Endothelial cell of umbilical vein (primary cell): Measurements from ENCODE around the gene FOXP4.

ENCODE experiments used
- EZH2 ChIP-seq: IDR thresholded peaks from 2 replicates; pipeline ENCODE4 v1.6.1; 2012; ENCODE audit warnings: borderline replicate concordance, low read depth, mild to moderate bottlenecking, moderate library complexity, low read length, inconsistent platforms; ENCODE audit not compliant: severe bottlenecking
- FOS ChIP-seq: IDR thresholded peaks from 2 replicates; pipeline ENCODE4 v1.6.1; 2011; ENCODE audit warnings: mild to moderate bottlenecking, low read length, moderate library complexity, borderline replicate concordance; ENCODE audit not compliant: insufficient read depth
- GATA2 ChIP-seq: IDR thresholded peaks from 2 replicates; pipeline ENCODE4 v1.7.0; 2011; ENCODE audit warnings: low read depth, mild to moderate bottlenecking, moderate library complexity, mixed read lengths, low read length; ENCODE audit not compliant: insufficient read length, insufficient read depth
- JUN ChIP-seq: IDR thresholded peaks from 2 replicates; pipeline ENCODE4 v1.6.1; 2011; ENCODE audit warnings: borderline replicate concordance, low read depth; ENCODE audit not compliant: insufficient read length, insufficient read depth
- MYC ChIP-seq: IDR thresholded peaks from one replicate; pipeline ENCODE4 v1.6.1; 2011; ENCODE audit warnings: mild to moderate bottlenecking, low read depth, low read length
- POLR2A ChIP-seq: IDR thresholded peaks from 2 replicates; pipeline ENCODE4 v1.6.1; 2012; ENCODE audit warnings: low read depth, mild to moderate bottlenecking, control low read depth, low read length
- POLR2AphosphoS5 ChIP-seq: IDR thresholded peaks from 2 replicates; pipeline ENCODE4 v1.6.1; 2012; ENCODE audit warnings: low read depth, mild to moderate bottlenecking, control low read depth, low read length, moderate library complexity; ENCODE audit not compliant: insufficient read depth
- TF ChIP-seq, protein P1 (sequence below), 2 donors: IDR thresholded peaks; 1 replicate in 1 of 2; 2 replicates in 1 of 2; pipeline ENCODE4 v1.5.1; 2011; ENCODE audit warnings: low read length in 2 of 2, mild to moderate bottlenecking in 2 of 2, moderate library complexity in 2 of 2, control low read depth in 1 of 2, inconsistent platforms in 1 of 2, low read depth in 1 of 2; ENCODE audit not compliant: insufficient read depth in 1 of 2; ENCODE audit errors: extremely low read depth in 1 of 2
- TF ChIP-seq, protein P2 (sequence below): IDR thresholded peaks from 2 replicates; pipeline ENCODE4 v1.6.1; 2011; ENCODE audit not compliant: insufficient read depth, insufficient read length

DNA sequence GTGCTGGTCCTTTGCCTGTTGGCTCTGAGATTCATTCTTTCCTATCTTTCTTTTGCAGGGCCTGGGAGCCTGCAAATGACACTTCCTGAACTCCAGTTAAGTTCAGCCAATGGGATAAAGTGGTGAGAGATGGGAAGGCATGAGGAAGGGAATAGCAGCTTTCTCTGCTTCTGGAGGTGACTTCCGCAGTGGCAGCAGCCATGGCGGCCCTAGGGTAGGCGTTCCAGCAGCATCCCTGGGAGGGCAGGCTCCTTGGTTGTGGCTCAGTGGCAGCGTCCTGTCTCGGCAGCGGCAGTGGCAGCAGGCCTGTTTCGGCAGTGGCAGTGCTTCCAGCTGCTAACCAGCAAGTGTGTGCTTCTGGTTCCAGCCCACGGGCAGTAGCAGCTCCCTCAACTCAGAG is 84.8 kb downstream of the FOXP4 start:
- TF ChIP-seq EZH2 (no peak), POLR2A (no peak), FOS (no peak), POLR2AphosphoS5 (no peak), MYC (no peak), JUN (no peak), GATA2 (no peak)
- TF ChIP-seq, protein P1, sequence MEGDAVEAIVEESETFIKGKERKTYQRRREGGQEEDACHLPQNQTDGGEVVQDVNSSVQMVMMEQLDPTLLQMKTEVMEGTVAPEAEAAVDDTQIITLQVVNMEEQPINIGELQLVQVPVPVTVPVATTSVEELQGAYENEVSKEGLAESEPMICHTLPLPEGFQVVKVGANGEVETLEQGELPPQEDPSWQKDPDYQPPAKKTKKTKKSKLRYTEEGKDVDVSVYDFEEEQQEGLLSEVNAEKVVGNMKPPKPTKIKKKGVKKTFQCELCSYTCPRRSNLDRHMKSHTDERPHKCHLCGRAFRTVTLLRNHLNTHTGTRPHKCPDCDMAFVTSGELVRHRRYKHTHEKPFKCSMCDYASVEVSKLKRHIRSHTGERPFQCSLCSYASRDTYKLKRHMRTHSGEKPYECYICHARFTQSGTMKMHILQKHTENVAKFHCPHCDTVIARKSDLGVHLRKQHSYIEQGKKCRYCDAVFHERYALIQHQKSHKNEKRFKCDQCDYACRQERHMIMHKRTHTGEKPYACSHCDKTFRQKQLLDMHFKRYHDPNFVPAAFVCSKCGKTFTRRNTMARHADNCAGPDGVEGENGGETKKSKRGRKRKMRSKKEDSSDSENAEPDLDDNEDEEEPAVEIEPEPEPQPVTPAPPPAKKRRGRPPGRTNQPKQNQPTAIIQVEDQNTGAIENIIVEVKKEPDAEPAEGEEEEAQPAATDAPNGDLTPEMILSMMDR (IDR thresholded peaks at IDR 0.05; ENCODE audit: extremely low read depth in 1 of 2, insufficient read depth in 1 of 2, low read depth in 1 of 2, low read length in 2 of 2) = no peak
- TF ChIP-seq, protein P2, sequence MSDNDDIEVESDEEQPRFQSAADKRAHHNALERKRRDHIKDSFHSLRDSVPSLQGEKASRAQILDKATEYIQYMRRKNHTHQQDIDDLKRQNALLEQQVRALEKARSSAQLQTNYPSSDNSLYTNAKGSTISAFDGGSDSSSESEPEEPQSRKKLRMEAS = no peak
